PC-3 (cell line): ENCODE results near the gene FST. TPM values are rescaled to one million over a fixed set of nuclear protein-coding genes. Genes with fewer than 3 reads are reported as not detected.
A peak's percentile ranks its signal among the peaks of the same experiment; 100 is the strongest.

ENCODE experiments used
- ATAC-seq: fragments of 200-7000 bp; cut with Tn5 transposase; 2 replicates; pipeline ENCODE4 v1.9.1; 2020; ENCODE audit warnings: mild to moderate bottlenecking, moderate library complexity
- Bru-seq: library from RNA; stranded (reverse); fragments of 400-500 nt; gene quantifications from one replicate; lab custom pipeline; 2021; lab: Mats Ljungman, UMichigan
- BruChase-seq, 2 experiments: library from RNA; stranded (reverse); fragments of 400-500 nt; gene quantifications; one replicate each; lab custom pipeline; 2021; lab: Mats Ljungman, UMichigan
- BruUV-seq: library from RNA; stranded (reverse); fragments of 400-500 nt; replicated peaks from 2 replicates; lab custom pipeline; 2021; lab: Mats Ljungman, UMichigan
- CTCF ChIA-PET: fragments of 300-600 bp; sonication (Branson Sonifier 250); formaldehyde crosslinking; loops from one replicate; lab custom pipeline; 2022; ENCODE audit warnings: antibody characterized with exemption; lab: Charles Lee
- POLR2A ChIA-PET: fragments of 300-600 bp; sonication (Branson Sonifier 250); formaldehyde crosslinking; loops from one replicate; lab custom pipeline; 2022; ENCODE audit warnings: antibody characterized with exemption; ENCODE audit not compliant: unreplicated experiment; lab: Charles Lee
- DNase-seq: peaks from one replicate; pipeline ENCODE4 v3.0.0-alpha.2; 2015
- H2AFZ ChIP-seq: fragments of 300-600 bp; sonication (generic); 2 replicates; pipeline ENCODE4 v1.6.0; 2016; ENCODE audit warnings: antibody characterized with exemption, low read length
- H3F3A ChIP-seq: fragments of 300-600 bp; sonication (generic); one replicate; pipeline ENCODE4 v1.6.0; 2017; ENCODE audit warnings: antibody characterized with exemption, low read length, control low read depth, mild to moderate bottlenecking; ENCODE audit not compliant: unreplicated experiment
- H3K27ac ChIP-seq: fragments of 300-600 bp; sonication (generic); 2 replicates; pipeline ENCODE4 v1.5.1; 2016; ENCODE audit warnings: mild to moderate bottlenecking, low read length
- H3K27me3 ChIP-seq: fragments of 300-600 bp; sonication (generic); 2 replicates; pipeline ENCODE4 v1.6.1; 2016; ENCODE audit warnings: low read length, mixed read lengths
- H3K36me3 ChIP-seq: fragments of 300-600 bp; sonication (generic); 2 replicates; pipeline ENCODE4 v1.6.1; 2016; ENCODE audit warnings: low read depth, mixed run types, low read length, mixed read lengths
- H3K4me1 ChIP-seq: fragments of 300-600 bp; sonication (generic); 2 replicates; pipeline ENCODE4 v1.5.1; 2016; ENCODE audit warnings: low read length; ENCODE audit not compliant: insufficient read depth
- H3K4me2 ChIP-seq: fragments of 300-600 bp; sonication (generic); 2 replicates; pipeline ENCODE4 v1.6.0; 2016; ENCODE audit warnings: low read length
- H3K4me3 ChIP-seq: fragments of 300-600 bp; sonication (generic); 2 replicates; pipeline ENCODE4 v1.5.1; 2016; ENCODE audit warnings: mild to moderate bottlenecking, low read length, mixed read lengths
- H3K79me2 ChIP-seq: fragments of 300-600 bp; sonication (generic); 2 replicates; pipeline ENCODE4 v1.6.1; 2017; ENCODE audit warnings: low read length, mixed read lengths
- H3K9ac ChIP-seq: fragments of 300-600 bp; sonication (generic); 2 replicates; pipeline ENCODE4 v1.6.0; 2016; ENCODE audit warnings: mild to moderate bottlenecking, low read length
- H3K9me2 ChIP-seq: fragments of 300-600 bp; sonication (generic); replicated peaks from 2 replicates; pipeline ENCODE4 v1.6.1; 2016; ENCODE audit warnings: mixed run types, low read length, mixed read lengths
- H3K9me3 ChIP-seq: fragments of 300-600 bp; sonication (generic); 2 replicates; pipeline ENCODE4 v1.6.1; 2016; ENCODE audit warnings: low read length, mixed read lengths
- H4K20me1 ChIP-seq: fragments of 300-600 bp; sonication (generic); 2 replicates; pipeline ENCODE4 v1.6.1; 2016; ENCODE audit warnings: low read length, mixed read lengths
- CTCF ChIP-seq: fragments of 300-600 bp; sonication (generic); conservative IDR thresholded peaks from 2 replicates; pipeline ENCODE4 v1.5.1; 2017; ENCODE audit warnings: antibody characterized with exemption, low read depth, mild to moderate bottlenecking, low read length
- EZH2 ChIP-seq: fragments of 300-600 bp; sonication (generic); IDR thresholded peaks from one replicate; pipeline ENCODE4 v1.6.1; 2017; ENCODE audit warnings: antibody characterized with exemption, mild to moderate bottlenecking, low read length; ENCODE audit not compliant: unreplicated experiment
- EZH2phosphoT487 ChIP-seq: fragments of 300-600 bp; sonication (generic); IDR thresholded peaks from 2 replicates; pipeline ENCODE4 v1.6.1; 2018; ENCODE audit warnings: mild to moderate bottlenecking, antibody characterized with exemption, low read length, borderline replicate concordance
- intact Hi-C: fragments of 100-400 bp; cut with micrococcal nuclease; formaldehyde crosslinking; loops from 2 replicates; pipeline ENCODE4 v1.9.0; 2023
- long read RNA-seq: library from polyadenylated mRNA; unstranded; transcript quantifications from one replicate; pipeline ENCODE4 v2.0.0, GENCODE V29; 2021; ENCODE audit not compliant: unreplicated experiment
- total RNA-seq: library from RNA; depleted of rRNA; stranded (reverse); fragments of >200 nt; gene quantifications from 2 replicates; pipeline ENCODE4 v1.2.3, GENCODE V29; 2014; rRNA removed

Gene FST
- total RNA-seq (403 and 407 TPM in 2 replicates), Bru-seq, nascent RNA (percentile 100 among the genes with signal in this experiment), BruChase-seq, experiment 1, labeled RNA remaining after a 6-hour chase (percentile 100 among the genes with signal in this experiment), BruChase-seq, experiment 2, labeled RNA remaining after a 2-hour chase (percentile 100 among the genes with signal in this experiment)
- long read RNA-seq, transcript FST-201 (6 exons, 2,519 nt), result major isoform, 1,493 of 2,558 reads
- long read RNA-seq, transcript FST-202 (6 exons, 2,538 nt), result minor isoform, 102 of 2,558 reads
- long read RNA-seq, transcript FST-205 (4 exons, 705 nt), result minor isoform, 6 of 2,558 reads
- long read RNA-seq, partial matches to known transcripts, result 198 of 2,558 reads
- long read RNA-seq, other reads (novel, unspliced or antisense), result 755 of 2,558 reads

- DNase-seq, result no peak
- CTCF ChIA-PET, result no interaction called here
- TF ChIP-seq EZH2, result no peak
- TF ChIP-seq CTCF, result no peak
- TF ChIP-seq EZH2phosphoT487, result no peak
- Histone ChIP-seq H3K9me2 (no peaks in the 10 kb centered on the region), H3K36me3 (peaks cover 44% of the 10 kb centered on the region), H3K27ac (peak within 1 kb of the TSS; percentile 96), H3K4me2 (peak within 1 kb of the TSS; percentile 96), H3K27me3 (no peaks in the 10 kb centered on the region), H4K20me1 (peaks cover 29% of the 10 kb centered on the region), H2AFZ (peak within 1 kb of the TSS; percentile 68), H3K4me1 (peaks cover 41% of the 10 kb centered on the region), H3K9me3 (no peaks in the 10 kb centered on the region), H3F3A (peaks cover 15% of the 10 kb centered on the region), H3K9ac (peak within 1 kb of the TSS; percentile 99), H3K79me2 (peaks cover 53% of the 10 kb centered on the region), H3K4me3 (peak within 1 kb of the TSS; percentile 97)
- POLR2A ChIA-PET, result interaction anchor here (0.6 to 0.7 kb wide), 4 partner anchors 48 to 336 kb away, joined by 5 to 17 read pairs (median 12); no protein-coding TSS in a partner anchor
- intact Hi-C loops, result loop anchor here (1.0 to 10.0 kb wide), 2 partner anchors 84 to 147 kb away; partner anchors contain the start of gene NDUFS4
- no TSS peak for BruUV-seq
- peak; percentile 25 for ATAC-seq
These were observed at the start of gene FST for GRCh38 chr5:53480416-53481158. Gene FST, plus strand, starts transcription at chr5:53480629. Its CDS starts 163 bp downstream, at chr5:53480792.

- no peak for TF ChIP-seq CTCF
- no peak for TF ChIP-seq EZH2
- no peak for TF ChIP-seq EZH2phosphoT487
- Histone ChIP-seq H3K79me2 (no peaks in the 10 kb centered on the region), H3K9me2 (no peaks in the 10 kb centered on the region), H3K9ac (no peak overlapping the region), H3K9me3 (no peaks in the 10 kb centered on the region), H2AFZ (no peak overlapping the region), H4K20me1 (no peaks in the 10 kb centered on the region), H3K27ac (peak overlapping the region; percentile 82), H3K4me3 (no peak overlapping the region), H3K4me1 (peaks cover 28% of the 10 kb centered on the region), H3F3A (no peaks in the 10 kb centered on the region), H3K36me3 (no peaks in the 10 kb centered on the region), H3K27me3 (no peaks in the 10 kb centered on the region), H3K4me2 (no peak overlapping the region)
- ChIA-PET POLR2A (no interaction called here), CTCF (no interaction called here)
- intact Hi-C loops, result loop anchor here (2.0 kb wide), 2 partner anchors 47 to 69 kb away; no protein-coding TSS in a partner anchor
- DNase-seq (no peak), ATAC-seq (no peak)
- no TSS peak for BruUV-seq
These were observed 48.8 kb upstream of the FST start for GRCh38 chr5:53431665-53432064.
